ENCODE results near the gene ATXN7L1. TPM values are rescaled to one million over a fixed set of nuclear protein-coding genes. Genes with fewer than 3 reads are reported as not detected.

ATXN7L1 gene
- total and polyA plus RNA-seq, 7 donors, result 1.2 to 6.0 (median 3.0) TPM

- no peaks in the 10 kb centered on the region for H3K9me3 ChIP-seq
- intact Hi-C loops (cut with DNase I), result no loop called here
- H3K27me3 ChIP-seq (ENCODE audit: insufficient read depth in 3 of 3, low read length in 2 of 3), result no peaks in the 10 kb centered on the region
- ATAC-seq (peak; percentile 47 to 74 (median 71)), DNase-seq (peak in 1 of 2 donors; percentile 62)
- 28 to 32% (median 29%) methylated on average over 22 of the region's 22 CpGs for WGBS, 3 donors
- H3K4me1 ChIP-seq, result peaks cover 12% of the 10 kb centered on the region
- no peaks in the 10 kb centered on the region for H3K36me3 ChIP-seq (ENCODE audit: insufficient read depth in 1 of 2, low read depth in 1 of 2)
- H3K4me3 ChIP-seq, result no peak overlapping the region
- TF ChIP-seq, protein P1, sequence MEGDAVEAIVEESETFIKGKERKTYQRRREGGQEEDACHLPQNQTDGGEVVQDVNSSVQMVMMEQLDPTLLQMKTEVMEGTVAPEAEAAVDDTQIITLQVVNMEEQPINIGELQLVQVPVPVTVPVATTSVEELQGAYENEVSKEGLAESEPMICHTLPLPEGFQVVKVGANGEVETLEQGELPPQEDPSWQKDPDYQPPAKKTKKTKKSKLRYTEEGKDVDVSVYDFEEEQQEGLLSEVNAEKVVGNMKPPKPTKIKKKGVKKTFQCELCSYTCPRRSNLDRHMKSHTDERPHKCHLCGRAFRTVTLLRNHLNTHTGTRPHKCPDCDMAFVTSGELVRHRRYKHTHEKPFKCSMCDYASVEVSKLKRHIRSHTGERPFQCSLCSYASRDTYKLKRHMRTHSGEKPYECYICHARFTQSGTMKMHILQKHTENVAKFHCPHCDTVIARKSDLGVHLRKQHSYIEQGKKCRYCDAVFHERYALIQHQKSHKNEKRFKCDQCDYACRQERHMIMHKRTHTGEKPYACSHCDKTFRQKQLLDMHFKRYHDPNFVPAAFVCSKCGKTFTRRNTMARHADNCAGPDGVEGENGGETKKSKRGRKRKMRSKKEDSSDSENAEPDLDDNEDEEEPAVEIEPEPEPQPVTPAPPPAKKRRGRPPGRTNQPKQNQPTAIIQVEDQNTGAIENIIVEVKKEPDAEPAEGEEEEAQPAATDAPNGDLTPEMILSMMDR (IDR thresholded peaks at IDR 0.05), result no peak
- no peak overlapping the region for H3K27ac ChIP-seq
These were observed 38.4 kb downstream of the ATXN7L1 start for GRCh38 chr7:105837765-105838626.

- intact Hi-C loops (cut with DNase I), result no loop called here
These were observed 41.0 kb downstream of the ATXN7L1 start for GRCh38 chr7:105835441-105835840.

DNA sequence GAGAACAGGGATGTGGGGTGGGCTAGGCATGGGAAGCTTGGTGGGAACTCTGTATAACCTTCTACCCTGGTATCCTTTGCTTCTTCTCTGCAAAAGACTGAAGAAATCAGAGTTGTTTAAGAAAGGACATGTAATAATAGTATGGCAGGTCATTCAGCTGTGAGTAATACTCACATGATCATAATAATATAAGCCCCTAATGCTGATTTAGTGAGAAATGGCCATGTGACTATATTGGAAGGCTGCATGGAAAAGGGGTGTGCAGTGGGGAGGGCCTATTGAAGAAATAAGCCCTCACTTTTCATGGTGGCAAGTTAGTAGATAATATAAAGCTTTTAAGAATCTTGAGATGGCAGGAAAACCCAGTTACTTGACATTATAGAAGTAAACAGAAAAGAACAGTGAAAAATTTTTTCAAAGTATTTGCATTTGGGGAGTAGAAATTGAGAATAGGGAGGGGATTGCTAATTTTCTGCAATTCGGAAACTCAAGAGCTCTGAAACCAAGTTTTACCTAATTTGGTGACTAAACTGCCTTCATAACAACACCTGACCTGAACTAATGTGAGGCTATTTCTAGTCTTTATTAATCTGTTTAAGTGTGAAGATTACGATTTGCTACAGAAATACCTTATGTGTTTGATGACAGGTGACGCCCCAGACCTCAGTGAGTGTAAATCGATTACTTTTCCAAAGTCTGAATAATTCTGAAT lies 44.4 kb downstream of the ATXN7L1 start:
- 78 to 83% (median 80%) methylated on average over 4 of the region's 4 CpGs for WGBS, 3 donors
- Histone ChIP-seq H3K4me1 (peaks cover 15% of the 10 kb centered on the region), H3K36me3 (ENCODE audit: insufficient read depth in 1 of 2, low read depth in 1 of 2) (no peaks in the 10 kb centered on the region), H3K27ac (no peak overlapping the region), H3K4me3 (no peak overlapping the region), H3K9me3 (no peaks in the 10 kb centered on the region), H3K27me3 (ENCODE audit: insufficient read depth in 3 of 3, low read length in 2 of 3) (no peaks in the 10 kb centered on the region)
- intact Hi-C loops (cut with DNase I), result no loop called here
- no peak for DNase-seq
- peak in 1 of 4 donors; percentile 9 for ATAC-seq
- TF ChIP-seq, protein P1 (IDR thresholded peaks at IDR 0.05), result no peak

More at GRCh38 chr7:105835441-105835840, 41.0 kb downstream of the ATXN7L1 start:
- TF ChIP-seq, protein P1 (IDR thresholded peaks at IDR 0.05), result no peak
- WGBS, 3 donors, result 96 to 98% (median 97%) methylated on average over 4 of the region's 4 CpGs
- DNase-seq (no peak), ATAC-seq (no peak)
- H3K9me3 ChIP-seq, result no peaks in the 10 kb centered on the region
- no peak overlapping the region for H3K27ac ChIP-seq
- peaks cover 20% of the 10 kb centered on the region for H3K4me1 ChIP-seq
- H3K27me3 ChIP-seq (ENCODE audit: insufficient read depth in 3 of 3, low read length in 2 of 3), result no peaks in the 10 kb centered on the region
- no peak overlapping the region for H3K4me3 ChIP-seq
- H3K36me3 ChIP-seq (ENCODE audit: insufficient read depth in 1 of 2, low read depth in 1 of 2), result no peaks in the 10 kb centered on the region

GRCh38 chr7:105831302-105831620 lies 45.1 kb downstream of the ATXN7L1 start:
- Histone ChIP-seq H3K27me3 (ENCODE audit: insufficient read depth in 3 of 3, low read length in 2 of 3) (no peaks in the 10 kb centered on the region), H3K9me3 (no peaks in the 10 kb centered on the region), H3K27ac (no peak overlapping the region), H3K4me3 (no peak overlapping the region), H3K4me1 (peaks cover 18% of the 10 kb centered on the region), H3K36me3 (ENCODE audit: insufficient read depth in 1 of 2, low read depth in 1 of 2) (no peaks in the 10 kb centered on the region)
- WGBS, 3 donors, result 48 to 68% (median 52%) methylated on average over 3 of the region's 3 CpGs
- DNase-seq (no peak), ATAC-seq (no peak)
- intact Hi-C loops (cut with DNase I), result no loop called here
- TF ChIP-seq, protein P1 (IDR thresholded peaks at IDR 0.05), result no peak

All from psoas muscle (tissue), 8 donors.